Esophagus muscularis mucosa (tissue), 4 donors: Measurements from ENCODE around the gene PIP5K1A. TPM values are rescaled to one million over a fixed set of nuclear protein-coding genes. Genes with fewer than 3 reads are reported as not detected.

ENCODE experiments used
- DNase-seq: peaks from one replicate; pipeline ENCODE4 v3.0.0-alpha.2; 2017; ENCODE audit errors: extremely low spot score
- H3K27ac ChIP-seq, 4 donors: fragments of 200-600 bp; sonication (generic); replicated peaks in 1 of 4; 1 replicate in 3 of 4; 2 replicates in 1 of 4; pipeline ENCODE4 v1.5.1; 2016 to 2019; ENCODE audit warnings: mild to moderate bottlenecking in 1 of 4
- H3K27me3 ChIP-seq, 4 donors: fragments of 200-600 bp; sonication (generic); one replicate each; pipeline versions ENCODE4 v1.5.1 to v1.6.0; 2016 to 2019
- H3K36me3 ChIP-seq, 4 donors: fragments of 200-600 bp; sonication (generic); one replicate each; pipeline ENCODE4 v1.5.1; 2016 to 2019
- H3K4me1 ChIP-seq, 4 donors: fragments of 200-600 bp; sonication (generic); one replicate each; pipeline ENCODE4 v1.5.1; 2016 to 2019
- H3K4me3 ChIP-seq, 4 donors: fragments of 200-600 bp; sonication (generic); 1 replicate in 2 of 4; 2 replicates in 2 of 4; pipeline ENCODE4 v1.5.1; 2016 to 2019; ENCODE audit warnings: mild to moderate bottlenecking in 4 of 4, moderate library complexity in 1 of 4
- H3K9me3 ChIP-seq, 4 donors: fragments of 200-600 bp; sonication (generic); 1 replicate in 3 of 4; 2 replicates in 1 of 4; pipeline ENCODE4 v1.5.1; 2016 to 2019
- EP300 ChIP-seq: sonication (generic); formaldehyde crosslinking; IDR thresholded peaks from one replicate; pipeline ENCODE4 v1.6.1; 2017; ENCODE audit warnings: antibody characterized with exemption
- POLR2A ChIP-seq: fragments of 450-650 bp; IDR thresholded peaks from one replicate; pipeline ENCODE4 v1.6.1; 2017; ENCODE audit warnings: antibody characterized with exemption, moderate library complexity, mild to moderate bottlenecking, low read depth
- POLR2AphosphoS5 ChIP-seq, 2 donors: sonication (generic); formaldehyde crosslinking; IDR thresholded peaks; one replicate each; pipeline ENCODE4 v1.6.1; 2017; ENCODE audit warnings: antibody characterized with exemption in 2 of 2
- WGBS: methylation state at CpG from one replicate; pipeline ENCODE4 v1.1.5; 2018; 5-methylcytosine and 5-hydroxymethylcytosine counted together
- intact Hi-C: fragments of 100-400 bp; cut with DNase I; formaldehyde crosslinking; loops from one replicate; pipeline ENCODE4 v1.15.1; 2023
- total RNA-seq, 4 donors: library from RNA; depleted of rRNA; stranded (reverse); fragments of >200 nt; gene quantifications; one replicate each; pipeline versions ENCODE4 v1.1.0 to v1.2.1, GENCODE V29; 2016
- TF ChIP-seq, protein P1 (sequence below), 3 experiments: fragments of 200-600 bp in 2 of 3; fragments of 450-650 bp in 1 of 3; sonication (generic) in 2 of 3; IDR thresholded peaks; one replicate each; pipeline ENCODE4 v1.5.1; 2017 to 2019; ENCODE audit warnings: antibody characterized with exemption in 3 of 3, mild to moderate bottlenecking in 2 of 3, moderate library complexity in 1 of 3

Gene PIP5K1A
- total RNA-seq, 4 donors from 2014 or later, result 44.7 to 54.9 (median 47.1) TPM

DNA sequence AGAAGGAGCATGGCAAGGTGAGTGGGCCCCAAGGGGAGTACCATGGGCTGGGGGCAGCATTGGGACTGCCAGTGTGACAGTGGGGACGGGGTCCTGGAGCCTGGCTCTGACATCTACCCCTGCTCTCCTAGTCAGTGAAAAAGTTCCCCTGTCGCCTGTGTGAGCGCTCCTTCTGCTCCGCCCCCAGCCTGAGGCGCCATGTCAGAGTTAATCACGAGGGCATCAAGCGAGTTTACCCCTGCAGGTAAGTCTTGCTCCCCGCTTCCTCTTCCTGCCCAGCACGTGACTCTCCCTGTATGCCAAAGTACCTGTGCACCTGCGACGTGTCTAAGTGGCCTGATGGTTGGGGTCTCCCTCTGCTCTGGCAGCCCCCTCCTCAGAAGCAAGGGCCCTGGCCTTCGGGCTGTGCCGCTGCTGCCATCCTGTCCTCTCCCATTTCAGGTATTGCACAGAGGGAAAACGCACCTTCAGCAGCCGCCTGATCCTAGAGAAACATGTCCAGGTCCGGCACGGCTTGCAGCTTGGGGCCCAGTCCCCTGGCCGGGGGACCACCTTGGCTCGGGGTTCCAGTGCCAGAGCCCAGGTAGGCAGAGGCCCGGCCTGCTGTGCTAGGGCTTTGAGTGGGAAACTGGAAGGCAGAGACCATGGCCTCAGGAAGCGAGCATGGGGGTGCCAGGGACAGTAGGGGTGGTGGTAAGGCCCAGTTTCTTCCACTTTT is 91.8 kb downstream of the PIP5K1A start:
- Histone ChIP-seq H3K27me3 (no peaks in the 10 kb centered on the region), H3K9me3 (no peaks in the 10 kb centered on the region), H3K36me3 (peaks cover 86 to 100% (median 99%) of the 10 kb centered on the region in 4 donors), H3K27ac (no peak overlapping the region), H3K4me3 (no peak overlapping the region), H3K4me1 (peaks cover 0 to 28% (median 6%) of the 10 kb centered on the region in 4 donors)
- TF ChIP-seq, protein P1, sequence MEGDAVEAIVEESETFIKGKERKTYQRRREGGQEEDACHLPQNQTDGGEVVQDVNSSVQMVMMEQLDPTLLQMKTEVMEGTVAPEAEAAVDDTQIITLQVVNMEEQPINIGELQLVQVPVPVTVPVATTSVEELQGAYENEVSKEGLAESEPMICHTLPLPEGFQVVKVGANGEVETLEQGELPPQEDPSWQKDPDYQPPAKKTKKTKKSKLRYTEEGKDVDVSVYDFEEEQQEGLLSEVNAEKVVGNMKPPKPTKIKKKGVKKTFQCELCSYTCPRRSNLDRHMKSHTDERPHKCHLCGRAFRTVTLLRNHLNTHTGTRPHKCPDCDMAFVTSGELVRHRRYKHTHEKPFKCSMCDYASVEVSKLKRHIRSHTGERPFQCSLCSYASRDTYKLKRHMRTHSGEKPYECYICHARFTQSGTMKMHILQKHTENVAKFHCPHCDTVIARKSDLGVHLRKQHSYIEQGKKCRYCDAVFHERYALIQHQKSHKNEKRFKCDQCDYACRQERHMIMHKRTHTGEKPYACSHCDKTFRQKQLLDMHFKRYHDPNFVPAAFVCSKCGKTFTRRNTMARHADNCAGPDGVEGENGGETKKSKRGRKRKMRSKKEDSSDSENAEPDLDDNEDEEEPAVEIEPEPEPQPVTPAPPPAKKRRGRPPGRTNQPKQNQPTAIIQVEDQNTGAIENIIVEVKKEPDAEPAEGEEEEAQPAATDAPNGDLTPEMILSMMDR (IDR thresholded peaks at IDR 0.05), result no peak
- no peak for TF ChIP-seq POLR2A
- TF ChIP-seq EP300, result no peak
- TF ChIP-seq POLR2AphosphoS5 (IDR thresholded peaks at IDR 0.05), result no peak
- no peak for DNase-seq
- WGBS, result 80% methylated on average over 15 of the region's 21 CpGs
- intact Hi-C loops, result no loop called here

- 79% methylated on average over 3 of the region's 19 CpGs for WGBS
- Histone ChIP-seq H3K4me1 (peaks cover 0 to 25% (median 5%) of the 10 kb centered on the region in 4 donors), H3K36me3 (peaks cover 90 to 100% (median 100%) of the 10 kb centered on the region in 4 donors), H3K27me3 (no peaks in the 10 kb centered on the region), H3K4me3 (no peak overlapping the region), H3K9me3 (no peaks in the 10 kb centered on the region), H3K27ac (no peak overlapping the region)
- TF ChIP-seq, protein P1 (IDR thresholded peaks at IDR 0.05), result no peak
- peak in 1 of 2 donors; percentile 16 for TF ChIP-seq POLR2AphosphoS5 (IDR thresholded peaks at IDR 0.05)
- intact Hi-C loops, result no loop called here
- DNase-seq, result no peak
Observed at GRCh38 chr1:151290709-151291303, 92.5 kb downstream of the PIP5K1A start.

DNA sequence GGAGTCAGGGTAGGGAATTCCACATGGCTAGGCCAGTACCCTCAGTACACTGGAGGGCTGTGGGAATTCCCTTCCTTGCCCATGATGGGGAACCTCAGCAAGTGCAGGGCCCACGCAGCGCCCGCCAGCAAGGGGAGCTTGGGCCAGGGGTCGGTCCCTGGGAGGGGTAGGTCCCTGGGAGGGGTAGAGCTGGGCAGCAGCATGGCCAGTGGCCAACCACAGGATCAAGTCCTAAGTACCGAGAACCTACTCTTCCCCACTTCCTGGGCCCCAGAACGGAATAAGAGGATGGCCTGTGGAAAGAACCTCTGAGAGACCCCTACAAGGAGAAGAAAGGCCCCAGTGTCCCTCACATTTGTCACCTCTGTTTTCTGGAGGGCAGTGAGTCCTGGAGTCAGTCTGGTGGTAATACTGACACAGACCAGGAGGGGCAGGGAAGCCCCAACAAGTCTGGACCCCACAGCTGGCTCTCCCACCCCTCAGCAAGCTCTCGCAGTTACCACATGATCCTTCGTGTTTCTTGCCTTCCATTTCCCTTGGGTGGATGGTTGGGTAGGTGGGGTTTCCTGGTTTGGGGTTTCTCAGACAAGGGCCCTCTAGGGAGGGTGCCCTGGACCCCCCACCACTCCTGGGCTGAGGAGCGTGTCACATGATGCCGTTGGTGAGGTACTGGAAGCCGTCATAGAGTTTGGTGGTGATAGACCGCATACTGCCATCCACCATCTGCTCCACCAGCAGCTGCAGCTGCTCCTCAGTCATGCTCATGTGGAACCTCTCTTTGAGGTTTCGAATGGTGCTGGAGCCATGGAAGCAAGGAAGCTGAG is 94.1 kb downstream of the PIP5K1A start:
- no peaks in the 10 kb centered on the region for H3K27me3 ChIP-seq
- WGBS, result 69% methylated on average over 13 of the region's 13 CpGs
- TF ChIP-seq EP300, result no peak
- TF ChIP-seq, protein P1 (IDR thresholded peaks at IDR 0.05), result peak in 1 of 3 experiments; percentile 7
- peaks cover 0 to 15% (median 5%) of the 10 kb centered on the region in 4 donors for H3K4me1 ChIP-seq
- intact Hi-C loops, result no loop called here
- no peaks in the 10 kb centered on the region for H3K9me3 ChIP-seq
- peaks cover 83 to 100% (median 100%) of the 10 kb centered on the region in 4 donors for H3K36me3 ChIP-seq
- DNase-seq, result no peak
- no peak overlapping the region for H3K4me3 ChIP-seq
- H3K27ac ChIP-seq, result peak overlapping the region in 1 of 4 donors; percentile 53

- Histone ChIP-seq H3K27ac (no peak overlapping the region), H3K4me3 (no peak overlapping the region), H3K36me3 (peaks cover 83 to 100% (median 100%) of the 10 kb centered on the region in 4 donors), H3K4me1 (peaks cover 0 to 15% (median 5%) of the 10 kb centered on the region in 4 donors), H3K9me3 (no peaks in the 10 kb centered on the region), H3K27me3 (no peaks in the 10 kb centered on the region)
- 80% methylated on average over 6 of the region's 6 CpGs for WGBS
- no peak for DNase-seq
- intact Hi-C loops, result no loop called here
- no peak for TF ChIP-seq POLR2A
- no peak for TF ChIP-seq POLR2AphosphoS5 (IDR thresholded peaks at IDR 0.05)
- no peak for TF ChIP-seq EP300
- TF ChIP-seq, protein P1 (IDR thresholded peaks at IDR 0.05), result no peak
Observed at GRCh38 chr1:151293093-151293492, 94.7 kb downstream of the PIP5K1A start.
